Peyer's patch (tissue), 4 donors: ENCODE measurements around the gene CORIN. TPM values are rescaled to one million over a fixed set of nuclear protein-coding genes. Genes with fewer than 3 reads are reported as not detected.

ENCODE experiments used
- DNase-seq, 3 donors: peaks; one replicate each; pipeline ENCODE4 v3.0.0-alpha.2; 2017 to 2019
- H3K27ac ChIP-seq, 4 donors: fragments of 200-600 bp; sonication (generic); one replicate each; pipeline ENCODE4 v1.5.1; 2016 to 2019
- H3K27me3 ChIP-seq, 2 donors: fragments of 200-600 bp; sonication (generic); one replicate each; pipeline ENCODE4 v1.5.1; 2019
- H3K36me3 ChIP-seq, 3 donors: fragments of 200-600 bp; sonication (generic); one replicate each; pipeline ENCODE4 v1.5.1; 2016 to 2019
- H3K4me1 ChIP-seq, 4 donors: fragments of 200-600 bp; sonication (generic); one replicate each; pipeline ENCODE4 v1.5.1; 2016 to 2019
- H3K4me3 ChIP-seq, 4 donors: fragments of 200-600 bp; sonication (generic); 1 replicate in 3 of 4; 2 replicates in 1 of 4; pipeline ENCODE4 v1.5.1; 2016 to 2019; ENCODE audit warnings: mild to moderate bottlenecking in 1 of 4
- H3K9me3 ChIP-seq, 4 donors: fragments of 200-600 bp; sonication (generic); one replicate each; pipeline ENCODE4 v1.5.1; 2016 to 2019; ENCODE audit warnings: mild to moderate bottlenecking in 1 of 4
- CTCF ChIP-seq, 6 experiments: fragments of 450-650 bp in 4 of 6; fragments of 200-600 bp in 2 of 6; sonication (generic) in 1 of 6; IDR thresholded peaks; one replicate each; pipeline ENCODE4 v1.5.1; 2017 to 2019; ENCODE audit warnings: antibody characterized with exemption in 6 of 6, mild to moderate bottlenecking in 3 of 6, moderate library complexity in 1 of 6
- POLR2A ChIP-seq, 2 donors: fragments of 450-650 bp; IDR thresholded peaks; one replicate each; pipeline ENCODE4 v1.5.1; 2017; ENCODE audit warnings: antibody characterized with exemption in 2 of 2, mild to moderate bottlenecking in 2 of 2, moderate library complexity in 2 of 2
- total RNA-seq, 4 donors: library from RNA; depleted of rRNA; stranded (reverse); fragments of >200 nt; gene quantifications; one replicate each; pipeline ENCODE4 v1.1.0, GENCODE V29; 2016

CORIN gene
- total RNA-seq, 4 donors from 2014 or later = 0.27 to 0.70 (median 0.57) TPM; not detected in 1

- peaks cover 0 to 19% (median 0%) of the 10 kb centered on the region in 3 donors for H3K36me3 ChIP-seq
- no peak overlapping the region for H3K27ac ChIP-seq
- no peak for DNase-seq
- no peak overlapping the region for H3K4me3 ChIP-seq
- TF ChIP-seq CTCF (IDR thresholded peaks at IDR 0.05) = no peak
- no peak for TF ChIP-seq POLR2A (IDR thresholded peaks at IDR 0.05)
- H3K27me3 ChIP-seq = no peaks in the 10 kb centered on the region
- no peaks in the 10 kb centered on the region for H3K9me3 ChIP-seq
- H3K4me1 ChIP-seq = no peaks in the 10 kb centered on the region
Measured at GRCh38 chr4:47567511-47567910, 270.4 kb downstream of the CORIN start.

GRCh38 chr4:47566969-47567368 is 270.9 kb downstream of the CORIN start:
- Histone ChIP-seq H3K27me3 (no peaks in the 10 kb centered on the region), H3K27ac (no peak overlapping the region), H3K4me1 (no peaks in the 10 kb centered on the region), H3K36me3 (peaks cover 0 to 19% (median 0%) of the 10 kb centered on the region in 3 donors), H3K9me3 (no peaks in the 10 kb centered on the region), H3K4me3 (no peak overlapping the region)
- DNase-seq = no peak
- no peak for TF ChIP-seq POLR2A (IDR thresholded peaks at IDR 0.05)
- TF ChIP-seq CTCF (IDR thresholded peaks at IDR 0.05) = no peak

- Histone ChIP-seq H3K36me3 (peaks cover 0 to 19% (median 0%) of the 10 kb centered on the region in 3 donors), H3K27ac (no peak overlapping the region), H3K27me3 (no peaks in the 10 kb centered on the region), H3K4me1 (no peaks in the 10 kb centered on the region), H3K9me3 (no peaks in the 10 kb centered on the region), H3K4me3 (no peak overlapping the region)
- no peak for TF ChIP-seq POLR2A (IDR thresholded peaks at IDR 0.05)
- TF ChIP-seq CTCF (IDR thresholded peaks at IDR 0.05) = no peak
- no peak for DNase-seq
Measured at GRCh38 chr4:47566566-47566965, 271.3 kb downstream of the CORIN start.

GRCh38 chr4:47562297-47562696 is 275.6 kb downstream of the CORIN start:
- no peak overlapping the region for H3K27ac ChIP-seq
- H3K4me3 ChIP-seq = no peak overlapping the region
- no peaks in the 10 kb centered on the region for H3K9me3 ChIP-seq
- DNase-seq = no peak
- TF ChIP-seq POLR2A (IDR thresholded peaks at IDR 0.05) (no peak), CTCF (IDR thresholded peaks at IDR 0.05) (no peak)
- H3K4me1 ChIP-seq = no peaks in the 10 kb centered on the region
- no peaks in the 10 kb centered on the region for H3K27me3 ChIP-seq
- H3K36me3 ChIP-seq = peaks cover 0 to 15% (median 0%) of the 10 kb centered on the region in 3 donors

GRCh38 chr4:47561331-47561730 is 276.5 kb downstream of the CORIN start:
- Histone ChIP-seq H3K9me3 (no peaks in the 10 kb centered on the region), H3K27me3 (no peaks in the 10 kb centered on the region), H3K36me3 (peaks cover 0 to 15% (median 0%) of the 10 kb centered on the region in 3 donors), H3K4me1 (no peaks in the 10 kb centered on the region), H3K27ac (no peak overlapping the region), H3K4me3 (no peak overlapping the region)
- no peak for DNase-seq
- TF ChIP-seq CTCF (IDR thresholded peaks at IDR 0.05) (no peak), POLR2A (IDR thresholded peaks at IDR 0.05) (no peak)

GRCh38 chr4:47560682-47561081 is 277.2 kb downstream of the CORIN start:
- no peak overlapping the region for H3K4me3 ChIP-seq
- no peak for DNase-seq
- no peak overlapping the region for H3K27ac ChIP-seq
- no peaks in the 10 kb centered on the region for H3K9me3 ChIP-seq
- H3K4me1 ChIP-seq = no peaks in the 10 kb centered on the region
- TF ChIP-seq CTCF (IDR thresholded peaks at IDR 0.05) (no peak), POLR2A (IDR thresholded peaks at IDR 0.05) (no peak)
- H3K27me3 ChIP-seq = no peaks in the 10 kb centered on the region
- H3K36me3 ChIP-seq = peaks cover 0 to 15% (median 0%) of the 10 kb centered on the region in 3 donors
